ENCODE data around the gene SPOCD1.

The SPOCD1 gene

GRCh38 chr1:31752258-31752657 is 63.6 kb downstream of the SPOCD1 start:
- no peaks in the 10 kb centered on the region for H3K9me3 ChIP-seq
- no peaks in the 10 kb centered on the region for H3K36me3 ChIP-seq
- H3K4me3 ChIP-seq (ENCODE audit: low read depth in 1 of 2, low read length in 1 of 2): no peak overlapping the region
- peaks cover 11 to 14% of the 10 kb centered on the region in 2 experiments for H3K4me1 ChIP-seq (ENCODE audit: control insufficient read depth in 1 of 2, insufficient read depth in 1 of 2, low read depth in 1 of 2, low read length in 1 of 2)
- peaks cover 60% of the 10 kb centered on the region for H3K27me3 ChIP-seq
- TF ChIP-seq CTCF (IDR thresholded peaks at IDR 0.05): no peak
- no peak overlapping the region for H3K27ac ChIP-seq

DNA sequence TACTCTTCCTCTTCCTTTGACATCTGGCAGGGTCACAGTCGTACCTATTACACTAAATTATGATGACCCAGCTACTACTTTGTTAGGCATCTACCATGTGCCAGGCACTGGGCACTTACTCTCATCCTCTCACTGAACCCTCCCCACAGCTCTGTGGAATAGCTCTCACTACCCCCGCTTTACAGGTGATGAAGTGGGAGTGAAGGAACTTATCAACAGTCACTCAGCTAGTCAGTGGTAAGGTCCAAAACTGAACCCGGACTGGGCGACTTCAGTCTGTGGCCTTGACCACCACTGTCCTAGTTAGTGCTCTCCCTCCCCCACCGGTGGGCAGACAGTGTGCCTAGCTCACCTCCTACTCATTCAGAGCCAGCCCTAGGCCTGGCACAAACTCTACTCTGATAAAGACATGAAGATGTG is 64.0 kb downstream of the SPOCD1 start:
- H3K36me3 ChIP-seq: no peaks in the 10 kb centered on the region

GRCh38 chr1:31750858-31751510 is 64.8 kb downstream of the SPOCD1 start:
- Histone ChIP-seq H3K27me3 (peaks cover 68% of the 10 kb centered on the region), H3K4me1 (ENCODE audit: control insufficient read depth in 1 of 2, insufficient read depth in 1 of 2, low read depth in 1 of 2, low read length in 1 of 2) (peaks cover 11 to 14% of the 10 kb centered on the region in 2 experiments), H3K36me3 (no peaks in the 10 kb centered on the region), H3K9me3 (no peaks in the 10 kb centered on the region), H3K4me3 (ENCODE audit: low read depth in 1 of 2, low read length in 1 of 2) (no peak overlapping the region), H3K27ac (no peak overlapping the region)
- TF ChIP-seq CTCF (IDR thresholded peaks at IDR 0.05): no peak

More for the DNA sequence above, 64.0 kb downstream of the SPOCD1 start:
- H3K9me3 ChIP-seq: no peaks in the 10 kb centered on the region
- H3K4me3 ChIP-seq (ENCODE audit: low read depth in 1 of 2, low read length in 1 of 2): no peak overlapping the region
- H3K27me3 ChIP-seq: peaks cover 63% of the 10 kb centered on the region
- no peak for TF ChIP-seq CTCF (IDR thresholded peaks at IDR 0.05)
- no peak overlapping the region for H3K27ac ChIP-seq
- peaks cover 11 to 14% of the 10 kb centered on the region in 2 experiments for H3K4me1 ChIP-seq (ENCODE audit: control insufficient read depth in 1 of 2, insufficient read depth in 1 of 2, low read depth in 1 of 2, low read length in 1 of 2)

- H3K4me3 ChIP-seq (ENCODE audit: low read depth in 1 of 2, low read length in 1 of 2): no peak overlapping the region
- H3K4me1 ChIP-seq (ENCODE audit: control insufficient read depth in 1 of 2, insufficient read depth in 1 of 2, low read depth in 1 of 2, low read length in 1 of 2): peaks cover 11 to 14% of the 10 kb centered on the region in 2 experiments
- TF ChIP-seq CTCF (IDR thresholded peaks at IDR 0.05): no peak
- no peaks in the 10 kb centered on the region for H3K9me3 ChIP-seq
- H3K36me3 ChIP-seq: no peaks in the 10 kb centered on the region
- peaks cover 68% of the 10 kb centered on the region for H3K27me3 ChIP-seq
- no peak overlapping the region for H3K27ac ChIP-seq
These were observed 65.8 kb downstream of the SPOCD1 start for GRCh38 chr1:31749785-31750735.

GRCh38 chr1:31748365-31748764 is 67.5 kb downstream of the SPOCD1 start:
- peaks cover 59% of the 10 kb centered on the region for H3K27me3 ChIP-seq
- peaks cover 11 to 14% of the 10 kb centered on the region in 2 experiments for H3K4me1 ChIP-seq (ENCODE audit: control insufficient read depth in 1 of 2, insufficient read depth in 1 of 2, low read depth in 1 of 2, low read length in 1 of 2)
- no peak for TF ChIP-seq CTCF (IDR thresholded peaks at IDR 0.05)
- no peaks in the 10 kb centered on the region for H3K9me3 ChIP-seq
- H3K36me3 ChIP-seq: no peaks in the 10 kb centered on the region
- H3K4me3 ChIP-seq (ENCODE audit: low read depth in 1 of 2, low read length in 1 of 2): no peak overlapping the region
- no peak overlapping the region for H3K27ac ChIP-seq

Data from neutrophil (primary cell).